Stomach (tissue), 9 donors: Measurements from ENCODE around the gene UCK2. TPM values are rescaled to one million over a fixed set of nuclear protein-coding genes. Genes with fewer than 3 reads are reported as not detected.

Source experiments
- DNase-seq, 2 donors: peaks; one replicate each; pipeline versions ENCODE4 v3.0.0 to v3.0.0-alpha.2; 2013 to 2019
- H3K27ac ChIP-seq, 5 donors: fragments of 200-600 bp in 4 of 5; sonication (generic) in 4 of 5; one replicate each; pipeline ENCODE4 v1.5.1; 2013 to 2019; ENCODE audit warnings: mild to moderate bottlenecking in 1 of 5, moderate library complexity in 1 of 5
- H3K27me3 ChIP-seq, 3 donors: fragments of 200-600 bp; sonication (generic); one replicate each; pipeline ENCODE4 v1.5.1; 2017 to 2019; ENCODE audit warnings: mixed run types in 1 of 3
- H3K36me3 ChIP-seq, 4 donors: fragments of 200-600 bp; sonication (generic); 1 replicate in 3 of 4; 2 replicates in 1 of 4; pipeline ENCODE4 v1.5.1; 2016 to 2019
- H3K4me1 ChIP-seq, 4 donors: fragments of 200-600 bp; sonication (generic); one replicate each; pipeline ENCODE4 v1.5.1; 2016 to 2019
- H3K4me3 ChIP-seq, 4 donors: fragments of 200-600 bp; sonication (generic) in 3 of 4; one replicate each; pipeline ENCODE4 v1.5.1; 2016 to 2019; ENCODE audit warnings: mild to moderate bottlenecking in 1 of 4
- H3K9me3 ChIP-seq, 4 donors: fragments of 200-600 bp; sonication (generic); one replicate each; pipeline ENCODE4 v1.5.1; 2016 to 2019
- EP300 ChIP-seq: sonication (generic); formaldehyde crosslinking; IDR thresholded peaks from one replicate; pipeline ENCODE4 v1.6.1; 2017; ENCODE audit warnings: antibody characterized with exemption
- POLR2A ChIP-seq, 4 donors: fragments of 450-650 bp; IDR thresholded peaks; one replicate each; pipeline ENCODE4 v1.6.1; 2016; ENCODE audit warnings: antibody characterized with exemption in 4 of 4, control low read depth in 2 of 4, mild to moderate bottlenecking in 1 of 4, moderate library complexity in 1 of 4
- POLR2AphosphoS5 ChIP-seq, 3 donors: sonication (generic); formaldehyde crosslinking; IDR thresholded peaks; one replicate each; pipeline ENCODE4 v1.6.1; 2016; ENCODE audit warnings: antibody characterized with exemption in 3 of 3
- WGBS, 5 donors: extraction: QIAGEN DNeasy Blood & Tissue Kit in 3 of 5; methylation state at CpG; one replicate each; pipeline versions ENCODE4 v1.1.5 to v1.1.7; 2013 to 2018; 5-methylcytosine and 5-hydroxymethylcytosine counted together
- intact Hi-C: fragments of 100-400 bp; cut with DNase I; formaldehyde crosslinking; loops from one replicate; pipeline ENCODE4 v1.15.1; 2023; ENCODE audit warnings: low total_unique reads
- polyA plus RNA-seq, 3 donors: library from polyadenylated mRNA; stranded (reverse); fragments of 200-250 nt; gene quantifications; one replicate each; pipeline ENCODE4 v1.2.3, GENCODE V29; 2013
- total RNA-seq, 5 donors: library from RNA; depleted of rRNA; stranded (reverse); fragments of >200 nt; gene quantifications; one replicate each; pipeline versions ENCODE4 v1.1.0 to v1.2.3, GENCODE V29; 2014 to 2016
- TF ChIP-seq, protein P1 (sequence below), 7 experiments: fragments of 450-650 bp in 4 of 7; fragments of 200-600 bp in 3 of 7; sonication (generic) in 3 of 7; IDR thresholded peaks; one replicate each; pipeline ENCODE4 v1.5.1; 2016 to 2019; ENCODE audit warnings: antibody characterized with exemption in 7 of 7, control low read depth in 2 of 7, mild to moderate bottlenecking in 1 of 7
- donor health status: healthy with polysubstance abuse.
- donor health status: Bipolar disorder and iron deficiency.
- donor health status: healthy.

Gene UCK2
- total and polyA plus RNA-seq, 8 donors = 12.3 to 72.8 (median 30.3) TPM

DNA sequence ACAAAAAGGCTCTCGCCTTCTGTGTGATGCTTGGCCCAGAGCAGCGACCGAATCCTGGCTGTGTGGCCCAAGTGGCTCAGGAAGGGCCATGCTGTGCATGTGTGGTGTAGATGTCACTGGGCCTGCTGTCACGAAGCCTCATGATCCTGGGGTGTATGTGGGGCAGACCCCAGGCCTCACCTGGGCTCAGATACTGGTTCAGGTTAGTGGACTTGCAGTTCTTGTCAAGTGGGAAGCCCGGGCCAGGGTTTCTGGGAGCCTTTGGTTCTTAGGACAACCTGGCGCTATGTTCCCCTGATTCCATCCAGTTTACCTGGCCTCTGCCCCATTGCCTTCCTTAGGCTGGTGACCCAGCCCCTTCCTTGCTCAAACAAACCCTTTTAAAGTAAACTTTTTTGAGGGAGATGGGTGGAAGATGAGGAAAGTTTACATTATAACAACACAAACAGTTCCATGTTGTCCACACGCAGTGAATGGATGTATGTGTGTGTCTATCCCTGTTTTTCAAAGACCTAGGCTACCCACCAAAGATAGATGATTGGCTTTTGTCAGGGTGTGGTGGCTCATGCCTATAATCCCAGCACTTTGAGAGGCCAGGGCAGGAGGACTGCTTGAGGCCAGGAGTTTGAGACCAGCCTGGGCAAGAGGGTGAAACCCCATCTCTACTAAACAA is 84.3 kb downstream of the UCK2 start:
- H3K27me3 ChIP-seq = no peaks in the 10 kb centered on the region
- peak overlapping the region; percentile 72 to 79 (median 74) for H3K27ac ChIP-seq
- DNase-seq = no peak
- intact Hi-C loops = loop anchor here (5.0 to 10.0 kb wide), 3 partner anchors 187 to 517 kb away; no protein-coding TSS in a partner anchor
- 51 to 77% (median 64%) methylated on average over 7 of the region's 7 CpGs for WGBS, 5 donors
- TF ChIP-seq POLR2AphosphoS5 (IDR thresholded peaks at IDR 0.05) (no peak), POLR2A (IDR thresholded peaks at IDR 0.05) (no peak), EP300 (no peak)
- TF ChIP-seq, protein P1, sequence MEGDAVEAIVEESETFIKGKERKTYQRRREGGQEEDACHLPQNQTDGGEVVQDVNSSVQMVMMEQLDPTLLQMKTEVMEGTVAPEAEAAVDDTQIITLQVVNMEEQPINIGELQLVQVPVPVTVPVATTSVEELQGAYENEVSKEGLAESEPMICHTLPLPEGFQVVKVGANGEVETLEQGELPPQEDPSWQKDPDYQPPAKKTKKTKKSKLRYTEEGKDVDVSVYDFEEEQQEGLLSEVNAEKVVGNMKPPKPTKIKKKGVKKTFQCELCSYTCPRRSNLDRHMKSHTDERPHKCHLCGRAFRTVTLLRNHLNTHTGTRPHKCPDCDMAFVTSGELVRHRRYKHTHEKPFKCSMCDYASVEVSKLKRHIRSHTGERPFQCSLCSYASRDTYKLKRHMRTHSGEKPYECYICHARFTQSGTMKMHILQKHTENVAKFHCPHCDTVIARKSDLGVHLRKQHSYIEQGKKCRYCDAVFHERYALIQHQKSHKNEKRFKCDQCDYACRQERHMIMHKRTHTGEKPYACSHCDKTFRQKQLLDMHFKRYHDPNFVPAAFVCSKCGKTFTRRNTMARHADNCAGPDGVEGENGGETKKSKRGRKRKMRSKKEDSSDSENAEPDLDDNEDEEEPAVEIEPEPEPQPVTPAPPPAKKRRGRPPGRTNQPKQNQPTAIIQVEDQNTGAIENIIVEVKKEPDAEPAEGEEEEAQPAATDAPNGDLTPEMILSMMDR (IDR thresholded peaks at IDR 0.05) = no peak
- H3K36me3 ChIP-seq = peaks cover 20 to 32% (median 30%) of the 10 kb centered on the region in 4 donors
- H3K9me3 ChIP-seq = no peaks in the 10 kb centered on the region
- no peak overlapping the region for H3K4me3 ChIP-seq
- peaks cover 36 to 63% (median 44%) of the 10 kb centered on the region in 4 donors for H3K4me1 ChIP-seq

DNA sequence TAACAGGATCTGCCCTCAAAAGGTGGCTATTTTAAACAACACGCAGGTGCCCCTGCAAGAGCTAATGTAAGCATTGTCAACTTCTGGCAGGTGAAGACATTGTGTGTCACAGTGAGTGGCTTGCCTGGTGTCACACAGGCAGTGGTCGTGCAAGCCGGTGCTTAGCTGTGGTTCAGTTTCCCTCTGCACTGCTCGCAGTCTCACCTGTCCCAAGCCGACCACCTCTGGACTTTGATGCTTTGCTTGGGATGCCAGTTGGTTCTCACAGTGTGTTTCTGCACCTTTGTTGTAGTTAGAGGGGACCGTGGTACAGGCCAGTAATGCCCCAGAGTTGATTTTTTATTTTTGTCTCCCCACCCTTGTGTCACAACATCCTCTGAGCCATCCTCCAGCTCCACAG is 85.2 kb downstream of the UCK2 start:
- TF ChIP-seq EP300 (no peak), POLR2A (IDR thresholded peaks at IDR 0.05) (no peak), POLR2AphosphoS5 (IDR thresholded peaks at IDR 0.05) (no peak)
- TF ChIP-seq, protein P1 (IDR thresholded peaks at IDR 0.05) = no peak
- peaks cover 14 to 23% (median 22%) of the 10 kb centered on the region in 4 donors for H3K36me3 ChIP-seq
- intact Hi-C loops = loop anchor here (5.0 to 10.0 kb wide), 3 partner anchors 188 to 518 kb away; no protein-coding TSS in a partner anchor
- H3K27me3 ChIP-seq = no peaks in the 10 kb centered on the region
- H3K4me3 ChIP-seq = no peak overlapping the region
- H3K27ac ChIP-seq = peak overlapping the region in 2 of 5 donors; percentile 72 to 79
- WGBS, 5 donors = 81 to 89% (median 86%) methylated on average over 6 of the region's 6 CpGs
- DNase-seq = no peak
- no peaks in the 10 kb centered on the region for H3K9me3 ChIP-seq
- H3K4me1 ChIP-seq = peaks cover 36 to 65% (median 44%) of the 10 kb centered on the region in 4 donors

DNA sequence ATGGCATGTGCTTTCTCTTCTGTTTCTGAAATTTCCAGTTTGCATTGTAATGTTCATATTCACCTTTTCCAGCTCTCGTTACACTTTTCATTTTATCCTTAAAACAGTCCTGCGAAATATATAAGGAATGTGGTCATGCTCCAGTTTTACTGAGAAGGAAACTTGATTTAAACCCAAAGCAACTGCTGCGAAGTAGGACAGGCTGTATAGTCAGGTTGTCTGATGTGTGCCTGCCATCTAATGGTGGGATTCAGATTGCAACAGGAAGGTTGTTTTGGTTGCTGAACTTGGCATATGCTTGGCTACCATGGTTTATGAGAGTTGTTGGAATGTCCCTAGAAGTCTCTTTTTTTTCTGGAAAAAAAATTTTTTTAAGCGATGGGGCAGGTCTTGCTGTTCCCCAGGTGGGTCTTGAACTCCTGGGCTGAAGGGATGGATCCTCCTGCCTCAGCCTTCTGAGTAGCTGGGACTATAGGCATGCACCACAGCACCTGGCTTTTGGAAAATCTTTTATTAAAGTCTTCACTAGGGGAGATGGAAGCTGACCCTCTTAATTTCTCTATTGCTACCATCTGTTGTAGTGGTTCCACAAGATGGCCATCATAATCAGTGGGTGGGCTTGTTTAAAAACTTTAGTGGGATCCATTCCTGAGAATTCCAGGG is 86.9 kb downstream of the UCK2 start:
- H3K4me1 ChIP-seq = peaks cover 36 to 65% (median 44%) of the 10 kb centered on the region in 4 donors
- H3K36me3 ChIP-seq = peaks cover 0 to 6% (median 6%) of the 10 kb centered on the region in 4 donors
- DNase-seq = peak; percentile 73 to 93
- 3 to 11% (median 6%) methylated on average over 4 of the region's 4 CpGs for WGBS, 5 donors
- no peak overlapping the region for H3K4me3 ChIP-seq
- H3K27ac ChIP-seq = peak overlapping the region in 2 of 5 donors; percentile 56 to 71
- no peak for TF ChIP-seq POLR2A (IDR thresholded peaks at IDR 0.05)
- TF ChIP-seq, protein P1 (IDR thresholded peaks at IDR 0.05) = peak in 5 of 7 experiments; percentile 68 to 90 (median 86)
- TF ChIP-seq POLR2AphosphoS5 (IDR thresholded peaks at IDR 0.05) = peak in 2 of 3 donors; percentile 36 to 83
- H3K27me3 ChIP-seq = no peaks in the 10 kb centered on the region
- H3K9me3 ChIP-seq = no peaks in the 10 kb centered on the region
- intact Hi-C loops = loop anchor here (5.0 to 10.0 kb wide), 3 partner anchors 189 to 519 kb away; no protein-coding TSS in a partner anchor

DNA sequence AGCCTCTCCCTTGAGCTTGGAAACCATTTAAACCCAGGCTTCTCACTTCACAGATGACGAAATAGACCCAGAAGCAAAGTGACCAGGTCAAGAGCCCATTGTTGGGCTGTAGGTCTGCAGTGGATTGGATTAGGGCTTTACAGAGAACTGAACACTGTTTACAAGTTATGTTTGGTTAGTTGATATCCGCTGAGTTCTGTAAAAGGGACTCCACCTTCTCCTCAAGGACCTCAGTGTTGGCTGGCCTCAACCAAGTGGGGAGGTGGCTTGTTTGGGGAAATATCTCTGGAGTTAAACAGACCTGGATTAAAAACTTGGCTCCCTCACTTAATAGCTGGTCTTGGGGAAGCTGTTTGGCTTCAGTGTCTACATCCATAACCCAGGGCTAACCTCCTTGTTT is 88.1 kb downstream of the UCK2 start:
- intact Hi-C loops = loop anchor here (10.0 kb wide), 2 partner anchors 191 to 521 kb away; no protein-coding TSS in a partner anchor
- 22 to 45% (median 43%) methylated on average over 2 of the region's 2 CpGs for WGBS, 5 donors
- peak; percentile 35 to 53 for DNase-seq
- H3K27me3 ChIP-seq = no peaks in the 10 kb centered on the region
- H3K36me3 ChIP-seq = no peaks in the 10 kb centered on the region
- no peak overlapping the region for H3K4me3 ChIP-seq
- no peak for TF ChIP-seq POLR2A (IDR thresholded peaks at IDR 0.05)
- TF ChIP-seq EP300 = no peak
- TF ChIP-seq, protein P1 (IDR thresholded peaks at IDR 0.05) = no peak
- peak in 2 of 3 donors; percentile 2 to 37 for TF ChIP-seq POLR2AphosphoS5 (IDR thresholded peaks at IDR 0.05)
- H3K4me1 ChIP-seq = peaks cover 32 to 57% (median 43%) of the 10 kb centered on the region in 4 donors
- no peaks in the 10 kb centered on the region for H3K9me3 ChIP-seq
- peak overlapping the region; percentile 56 to 81 (median 63) for H3K27ac ChIP-seq
